NCI-H1930 (cell line): ENCODE measurements around the gene AK1.
A peak's percentile ranks its signal among the peaks of the same experiment; 100 is the strongest.
"Not testable (repeated sequence)": the region's sequence is repeated elsewhere in the genome, so short reads cannot be mapped to it uniquely, and the experiment has no call there.

Source experiments
- DNase-seq, 2 experiments: peaks; one replicate each; lab custom pipeline; 2025; lab: John Stamatoyannopoulos, UW

The AK1 gene

DNA sequence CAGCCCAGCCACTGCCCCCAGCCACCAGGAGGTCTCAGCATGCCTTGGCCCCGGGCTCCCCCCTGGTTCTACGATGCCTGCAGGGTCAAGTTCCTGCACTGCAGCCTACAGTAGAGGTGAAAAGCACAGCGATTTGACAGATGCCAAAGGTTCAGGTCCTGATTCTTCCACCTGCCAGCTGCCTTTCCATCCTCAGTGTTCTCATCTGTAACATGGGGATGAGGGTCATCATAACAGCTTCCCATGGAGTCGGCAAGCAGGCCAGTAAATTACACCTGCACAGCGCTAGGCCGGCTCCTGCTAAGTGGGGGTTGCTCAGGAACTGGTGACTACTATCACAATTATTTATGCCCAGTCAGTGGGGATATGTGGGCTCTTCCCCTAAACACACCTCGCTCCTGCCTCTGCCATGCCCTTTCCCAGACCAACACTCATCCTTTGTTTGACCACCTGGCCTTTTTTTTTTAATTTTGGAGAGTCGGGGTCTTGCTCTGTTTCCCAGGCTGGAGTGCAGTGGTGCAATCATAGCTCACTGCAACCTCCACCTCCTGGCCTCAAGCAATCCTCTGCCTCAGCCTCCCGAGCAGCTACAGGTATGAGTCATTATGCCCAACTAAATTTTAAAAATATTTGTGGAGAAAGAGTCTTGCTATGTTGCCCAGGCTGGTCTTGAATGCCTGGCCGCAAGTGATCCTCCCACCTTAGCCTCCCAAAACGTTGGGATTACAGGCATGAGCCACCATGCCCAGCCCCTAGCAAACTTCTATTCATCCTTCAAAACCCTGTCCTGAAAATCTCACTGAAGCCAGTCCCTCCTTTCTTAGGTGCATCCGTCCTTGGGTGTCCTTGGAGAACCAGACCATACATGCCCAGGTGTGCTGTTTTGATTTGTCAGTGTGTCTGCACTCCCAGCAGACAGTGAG, 29.4 kb downstream of the AK1 start:
- DNase-seq, result no peak

GRCh38 chr9:127847178-127847510, 30.3 kb downstream of the AK1 start:
- no peak for DNase-seq

DNA sequence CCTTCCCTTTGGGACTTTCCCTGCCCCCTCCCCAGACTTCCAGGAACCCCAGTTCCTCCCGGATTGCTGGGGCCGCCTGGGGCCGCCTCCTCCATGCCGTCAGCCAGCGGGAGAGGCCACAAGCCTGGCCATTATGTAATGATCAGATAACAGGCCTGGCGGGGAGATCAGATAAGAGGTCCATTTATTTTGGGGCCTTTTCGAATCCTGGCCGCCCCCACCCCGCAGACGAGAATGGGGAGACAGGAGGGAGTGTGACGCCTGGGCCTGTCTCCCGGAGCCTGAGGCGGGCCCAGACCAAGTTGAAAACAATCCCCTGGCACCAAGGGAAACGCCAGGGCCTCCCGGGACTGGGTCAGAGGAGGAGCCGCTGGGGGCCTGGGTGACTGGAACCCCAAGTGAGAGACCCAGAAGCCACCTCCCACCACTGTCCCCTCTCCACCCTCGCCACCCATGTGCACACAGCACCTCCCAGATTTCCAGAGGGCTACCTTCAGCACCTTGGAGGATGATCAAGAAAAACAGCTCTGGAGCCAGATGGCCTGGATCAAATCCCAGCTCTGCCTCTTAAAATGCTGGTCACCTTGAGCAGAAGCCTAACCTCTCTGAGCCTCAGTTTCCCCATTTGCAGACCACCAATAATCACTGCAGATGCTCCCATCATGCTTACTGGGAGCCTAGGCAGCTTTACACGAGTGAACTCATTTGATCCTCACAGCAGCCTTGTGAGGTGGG, 30.9 kb downstream of the AK1 start:
- no peak for DNase-seq

GRCh38 chr9:127845619-127846018, 31.9 kb downstream of the AK1 start:
- not testable (repeated sequence) for DNase-seq

GRCh38 chr9:127844821-127845359, 32.6 kb downstream of the AK1 start:
- no peak for DNase-seq

GRCh38 chr9:127841087-127841835, 36.2 kb downstream of the AK1 start:
- no peak for DNase-seq

DNA sequence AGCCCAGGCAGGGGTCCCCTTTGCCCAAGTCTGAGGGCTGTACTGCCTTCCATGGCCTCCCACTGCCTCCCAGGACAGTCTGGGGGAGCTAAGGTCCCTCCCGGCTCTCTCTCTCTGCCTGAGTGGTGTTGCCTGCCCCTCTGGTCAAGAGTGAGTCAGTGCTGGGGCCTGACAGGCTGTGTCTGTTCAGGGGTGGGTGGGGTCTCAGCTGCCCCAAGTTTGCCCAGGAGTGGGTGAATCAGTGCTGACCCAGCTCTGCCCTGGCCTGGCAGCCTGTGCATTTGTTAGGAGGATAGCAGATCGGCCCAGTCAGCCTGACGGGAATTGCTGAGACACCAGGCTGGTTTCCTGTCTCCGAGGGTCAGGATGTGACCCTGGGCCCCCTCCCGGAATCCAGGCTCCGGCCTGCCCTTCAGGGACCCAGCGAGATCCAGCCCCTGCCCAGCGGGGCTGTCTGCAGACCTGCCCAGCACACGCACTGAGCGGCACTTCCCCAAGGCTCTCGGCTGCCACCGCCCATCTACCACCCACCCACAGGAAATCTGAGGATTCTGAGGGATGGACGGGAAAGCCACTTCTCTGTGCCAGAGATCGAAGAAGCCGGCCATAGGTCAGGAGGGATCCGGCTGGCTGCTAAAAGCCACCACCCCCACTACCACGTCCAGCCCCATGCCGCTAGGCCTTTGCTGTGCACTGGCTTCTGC, 38.9 kb downstream of the AK1 start:
- no peak for DNase-seq

- no peak for DNase-seq
Observed at GRCh38 chr9:127837346-127837745, 40.1 kb downstream of the AK1 start.

DNA sequence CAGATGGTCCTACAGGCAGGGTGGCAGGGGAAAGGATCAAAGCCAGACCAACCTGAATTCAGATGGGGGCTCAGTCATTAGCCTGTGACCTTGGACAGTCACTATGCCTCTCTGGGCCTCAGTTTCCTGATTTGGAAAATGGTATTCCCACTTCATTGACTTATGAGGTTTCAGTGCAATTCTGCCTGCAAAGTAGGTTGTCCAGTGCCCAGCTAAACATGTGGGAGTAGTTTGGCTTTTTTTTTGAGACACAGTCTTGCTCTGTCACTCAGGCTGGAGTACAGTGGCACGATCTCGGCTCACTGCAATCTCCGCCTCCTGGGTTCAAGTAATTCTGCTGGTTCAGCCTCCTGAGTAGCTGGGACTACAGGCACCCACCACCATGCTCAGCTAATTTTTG, 40.9 kb downstream of the AK1 start:
- DNase-seq, result not testable (repeated sequence)

- DNase-seq, result no peak
Observed at GRCh38 chr9:127835991-127836516, 41.4 kb downstream of the AK1 start.

- DNase-seq, result no peak
Observed at GRCh38 chr9:127833555-127833954, 43.9 kb downstream of the AK1 start.

GRCh38 chr9:127832248-127832647, 45.2 kb downstream of the AK1 start:
- no peak for DNase-seq

DNA sequence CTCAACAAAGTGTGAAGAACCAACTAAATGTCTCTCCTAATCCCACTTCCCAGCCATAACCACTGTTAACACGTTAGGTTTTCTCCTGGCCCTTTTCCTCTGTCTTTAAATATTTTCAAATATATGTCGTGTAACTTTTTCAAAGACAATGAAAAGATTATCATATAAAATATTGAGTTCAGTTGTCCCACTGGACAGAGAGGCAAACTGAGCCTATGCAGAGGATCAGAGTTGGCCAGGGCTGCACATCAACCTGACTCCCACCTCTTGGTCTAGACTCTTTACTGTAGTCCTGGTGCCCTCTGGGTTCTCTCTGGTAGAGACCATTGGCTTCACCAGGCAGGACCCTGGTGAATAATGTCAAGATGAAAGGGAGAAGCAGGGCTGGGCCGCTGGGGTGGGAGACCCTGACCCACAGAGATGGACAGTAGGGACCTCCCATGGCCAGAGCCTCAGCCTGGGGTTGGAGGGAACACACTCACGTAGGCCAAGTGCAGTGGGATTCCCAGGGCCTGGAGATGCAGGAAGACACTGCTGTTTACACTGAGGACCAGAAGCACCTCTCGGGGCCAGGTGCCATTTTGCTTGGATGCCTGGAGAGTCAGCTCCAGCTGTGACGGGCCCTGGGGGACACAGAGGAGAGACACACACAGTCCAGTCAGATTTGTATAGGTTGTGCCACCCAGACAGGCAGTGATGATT, 48.1 kb downstream of the AK1 start:
- DNase-seq, result no peak

GRCh38 chr9:127828262-127829031, 49.0 kb downstream of the AK1 start:
- DNase-seq, result peak; percentile 34 to 43

GRCh38 chr9:127826253-127826913, 51.1 kb downstream of the AK1 start:
- no peak for DNase-seq

- peak; percentile 75 to 85 for DNase-seq
Observed at GRCh38 chr9:127825319-127826051, 52.0 kb downstream of the AK1 start.

DNA sequence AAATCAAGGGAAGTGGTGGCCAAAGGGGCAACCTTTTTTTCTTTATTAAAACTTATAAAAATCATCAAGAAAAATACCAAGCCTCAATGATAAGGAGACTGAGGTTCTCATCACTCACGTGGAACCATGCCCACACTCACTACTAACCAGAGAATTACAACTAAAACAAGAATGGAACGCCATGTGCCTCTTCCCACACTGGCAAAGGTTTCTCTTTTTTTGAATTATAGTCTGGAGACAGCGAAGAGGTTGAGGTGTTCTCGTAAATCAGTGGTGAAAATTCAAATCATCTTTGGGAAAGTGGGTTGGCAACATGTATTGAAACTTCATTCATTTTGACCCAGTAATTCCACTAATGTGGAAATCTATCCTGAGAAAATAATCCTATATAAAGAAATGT, 55.4 kb downstream of the AK1 start:
- DNase-seq, result no peak

- DNase-seq, result no peak
Observed at GRCh38 chr9:127818574-127818973, 58.9 kb downstream of the AK1 start.
